ENCODE results near the gene AHSA1. TPM values are rescaled to one million over a fixed set of nuclear protein-coding genes. Genes with fewer than 3 reads are reported as not detected.

AHSA1 gene
- total and polyA plus RNA-seq, 2 donors (not counting 1 experiment from before 2014, with no cell fraction given) = 83.2 to 87.5 TPM

- Mint-ChIP-seq H3K9me3 (ENCODE audit: insufficient read depth) (peaks cover 10% of the 10 kb centered on the region), H3K27ac (no peak overlapping the region), H3K4me1 (no peaks in the 10 kb centered on the region), H3K27me3 (no peaks in the 10 kb centered on the region), H3K4me3 (no peak overlapping the region)
- no peak for TF ChIP-seq EZH2 (IDR thresholded peaks at IDR 0.05; ENCODE audit: borderline replicate concordance, insufficient read depth, low read depth, low read length, poor library complexity, severe bottlenecking)
- TF ChIP-seq, protein P1, sequence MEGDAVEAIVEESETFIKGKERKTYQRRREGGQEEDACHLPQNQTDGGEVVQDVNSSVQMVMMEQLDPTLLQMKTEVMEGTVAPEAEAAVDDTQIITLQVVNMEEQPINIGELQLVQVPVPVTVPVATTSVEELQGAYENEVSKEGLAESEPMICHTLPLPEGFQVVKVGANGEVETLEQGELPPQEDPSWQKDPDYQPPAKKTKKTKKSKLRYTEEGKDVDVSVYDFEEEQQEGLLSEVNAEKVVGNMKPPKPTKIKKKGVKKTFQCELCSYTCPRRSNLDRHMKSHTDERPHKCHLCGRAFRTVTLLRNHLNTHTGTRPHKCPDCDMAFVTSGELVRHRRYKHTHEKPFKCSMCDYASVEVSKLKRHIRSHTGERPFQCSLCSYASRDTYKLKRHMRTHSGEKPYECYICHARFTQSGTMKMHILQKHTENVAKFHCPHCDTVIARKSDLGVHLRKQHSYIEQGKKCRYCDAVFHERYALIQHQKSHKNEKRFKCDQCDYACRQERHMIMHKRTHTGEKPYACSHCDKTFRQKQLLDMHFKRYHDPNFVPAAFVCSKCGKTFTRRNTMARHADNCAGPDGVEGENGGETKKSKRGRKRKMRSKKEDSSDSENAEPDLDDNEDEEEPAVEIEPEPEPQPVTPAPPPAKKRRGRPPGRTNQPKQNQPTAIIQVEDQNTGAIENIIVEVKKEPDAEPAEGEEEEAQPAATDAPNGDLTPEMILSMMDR (IDR thresholded peaks at IDR 0.05) = no peak
- H3K9ac ChIP-seq (ENCODE audit: low read length) = no peak overlapping the region
- no peak overlapping the region for H3K27ac ChIP-seq (ENCODE audit: low read length in 2 of 2)
- DNase-seq (no peak), ATAC-seq (ENCODE audit: low read depth) (no peak)
- H3K27me3 ChIP-seq (replicated peaks in 1 of 4; ENCODE audit: control extremely low read depth in 1 of 4, control insufficient read depth in 3 of 4, insufficient read depth in 4 of 4, low read length in 3 of 4) = no peaks in the 10 kb centered on the region
- H3K4me3 ChIP-seq (ENCODE audit: control extremely low read depth in 1 of 5, extremely low read depth in 1 of 5, insufficient read depth in 1 of 5, low read depth in 2 of 5, low read length in 4 of 5) = no peak overlapping the region
- WGBS (ENCODE audit: insufficient coverage) = no CpG with 5 or more reads among the region's 8 CpGs
- no peaks in the 10 kb centered on the region for H3K4me1 ChIP-seq (ENCODE audit: control insufficient read depth in 2 of 2, insufficient read depth in 2 of 2, low read length in 2 of 2)
- POLR2A ChIA-PET = no interaction called here
- H4K20me1 ChIP-seq (ENCODE audit: control insufficient read depth, insufficient read depth, low read length, poor library complexity, severe bottlenecking) = no peaks in the 10 kb centered on the region
- H3K9me3 ChIP-seq (ENCODE audit: control extremely low read depth in 1 of 3, control insufficient read depth in 2 of 3, insufficient read depth in 1 of 3, low read length in 2 of 3) = peaks cover 0 to 15% (median 14%) of the 10 kb centered on the region in 3 donors
- CTCF ChIA-PET = no interaction called here
- intact Hi-C loops (cut with micrococcal nuclease) = no loop called here
- no peaks in the 10 kb centered on the region for H3K79me2 ChIP-seq (ENCODE audit: control insufficient read depth, insufficient read depth, low read length)
- no peak overlapping the region for H2AFZ ChIP-seq (ENCODE audit: insufficient read depth, low read depth, low read length, poor library complexity, severe bottlenecking)
- H3K4me2 ChIP-seq (replicated peaks; ENCODE audit: low read depth, low read length, poor library complexity, severe bottlenecking) = no peak overlapping the region
- H3K36me3 ChIP-seq (replicated peaks in 1 of 2; ENCODE audit: control extremely low read depth in 1 of 2, control insufficient read depth in 1 of 2, extremely low read depth in 1 of 2, insufficient read depth in 2 of 2, low read length in 1 of 2) = peaks cover 0 to 4% of the 10 kb centered on the region in 2 experiments
These were observed 41.1 kb upstream of the AHSA1 start for GRCh38 chr14:77416836-77417235.

- peaks cover 0 to 15% (median 14%) of the 10 kb centered on the region in 3 donors for H3K9me3 ChIP-seq (ENCODE audit: control extremely low read depth in 1 of 3, control insufficient read depth in 2 of 3, insufficient read depth in 1 of 3, low read length in 2 of 3)
- H2AFZ ChIP-seq (ENCODE audit: insufficient read depth, low read depth, low read length, poor library complexity, severe bottlenecking) = no peak overlapping the region
- TF ChIP-seq EZH2 (IDR thresholded peaks at IDR 0.05; ENCODE audit: borderline replicate concordance, insufficient read depth, low read depth, low read length, poor library complexity, severe bottlenecking) = no peak
- TF ChIP-seq, protein P1 (IDR thresholded peaks at IDR 0.05) = no peak
- ATAC-seq (ENCODE audit: low read depth) (no peak), DNase-seq (no peak)
- no peak overlapping the region for H3K27ac ChIP-seq (ENCODE audit: low read length in 2 of 2)
- ChIA-PET CTCF (no interaction called here), POLR2A (no interaction called here)
- no peak overlapping the region for H3K9ac ChIP-seq (ENCODE audit: low read length)
- H3K27me3 Mint-ChIP-seq = no peaks in the 10 kb centered on the region
- WGBS (ENCODE audit: insufficient coverage) = no CpG with 5 or more reads among the region's 2 CpGs
- no peaks in the 10 kb centered on the region for H3K27me3 ChIP-seq (replicated peaks in 1 of 4; ENCODE audit: control extremely low read depth in 1 of 4, control insufficient read depth in 3 of 4, insufficient read depth in 4 of 4, low read length in 3 of 4)
- H3K4me2 ChIP-seq (replicated peaks; ENCODE audit: low read depth, low read length, poor library complexity, severe bottlenecking) = no peak overlapping the region
- peaks cover 10% of the 10 kb centered on the region for H3K9me3 Mint-ChIP-seq (ENCODE audit: insufficient read depth)
- no peaks in the 10 kb centered on the region for H3K4me1 Mint-ChIP-seq
- no peaks in the 10 kb centered on the region for H3K79me2 ChIP-seq (ENCODE audit: control insufficient read depth, insufficient read depth, low read length)
- no peak overlapping the region for H3K27ac Mint-ChIP-seq
- peaks cover 6 to 33% of the 10 kb centered on the region in 2 experiments for H3K36me3 ChIP-seq (replicated peaks in 1 of 2; ENCODE audit: control extremely low read depth in 1 of 2, control insufficient read depth in 1 of 2, extremely low read depth in 1 of 2, insufficient read depth in 2 of 2, low read length in 1 of 2)
- H3K4me1 ChIP-seq (ENCODE audit: control insufficient read depth in 2 of 2, insufficient read depth in 2 of 2, low read length in 2 of 2) = no peaks in the 10 kb centered on the region
- no peak overlapping the region for H3K4me3 Mint-ChIP-seq
- H4K20me1 ChIP-seq (ENCODE audit: control insufficient read depth, insufficient read depth, low read length, poor library complexity, severe bottlenecking) = no peaks in the 10 kb centered on the region
- H3K4me3 ChIP-seq (ENCODE audit: control extremely low read depth in 1 of 5, extremely low read depth in 1 of 5, insufficient read depth in 1 of 5, low read depth in 2 of 5, low read length in 4 of 5) = no peak overlapping the region
- intact Hi-C loops (cut with micrococcal nuclease) = no loop called here
These were observed 36.7 kb upstream of the AHSA1 start for GRCh38 chr14:77421201-77421600.

Data from B cell (primary cell).